HG03280 (cell line): Measurements from ENCODE around the gene OTUD7B.

Experiments used
- ATAC-seq: cut with Tn5 transposase; IDR thresholded peaks from one replicate; pipeline ENCODE4 v1.9.1; 2021; ENCODE audit warnings: mild to moderate bottlenecking, moderate library complexity; ENCODE audit not compliant: unreplicated experiment

Gene OTUD7B

DNA sequence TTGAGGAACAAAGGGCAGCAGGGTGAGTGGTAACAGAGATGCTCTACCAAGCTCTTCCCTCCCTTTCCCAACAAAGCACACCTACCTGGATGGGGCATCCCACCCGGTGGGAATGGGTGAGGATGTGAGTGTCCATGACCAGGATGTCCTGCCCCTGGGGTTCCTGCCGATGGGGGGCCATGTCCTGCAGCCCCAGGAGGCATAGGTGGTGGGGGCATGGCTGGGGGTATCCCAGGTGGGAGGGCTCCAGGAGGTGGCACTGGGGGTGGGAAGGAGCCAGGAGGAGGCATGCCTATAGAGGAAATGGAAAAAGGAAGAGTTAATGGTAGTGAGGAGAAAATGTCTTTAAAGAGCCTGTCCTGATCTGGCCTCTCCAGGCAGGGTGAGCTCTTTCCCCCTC is 84.8 kb downstream of the OTUD7B start:
- ATAC-seq, result no peak

- no peak for ATAC-seq
Measured at GRCh38 chr1:149925345-149925744, 85.2 kb downstream of the OTUD7B start.

GRCh38 chr1:149923626-149924025 is 86.9 kb downstream of the OTUD7B start:
- ATAC-seq, result no peak

GRCh38 chr1:149917571-149918144 is 92.9 kb downstream of the OTUD7B start, which contains the start of gene SV2A:
SV2A (minus strand) TSS chr1:149917844; CDS start chr1:149913840, 4,004 bp downstream.
- no peak for ATAC-seq

GRCh38 chr1:149916898-149917252 is 93.7 kb downstream of the OTUD7B start:
- ATAC-seq, result no peak

DNA sequence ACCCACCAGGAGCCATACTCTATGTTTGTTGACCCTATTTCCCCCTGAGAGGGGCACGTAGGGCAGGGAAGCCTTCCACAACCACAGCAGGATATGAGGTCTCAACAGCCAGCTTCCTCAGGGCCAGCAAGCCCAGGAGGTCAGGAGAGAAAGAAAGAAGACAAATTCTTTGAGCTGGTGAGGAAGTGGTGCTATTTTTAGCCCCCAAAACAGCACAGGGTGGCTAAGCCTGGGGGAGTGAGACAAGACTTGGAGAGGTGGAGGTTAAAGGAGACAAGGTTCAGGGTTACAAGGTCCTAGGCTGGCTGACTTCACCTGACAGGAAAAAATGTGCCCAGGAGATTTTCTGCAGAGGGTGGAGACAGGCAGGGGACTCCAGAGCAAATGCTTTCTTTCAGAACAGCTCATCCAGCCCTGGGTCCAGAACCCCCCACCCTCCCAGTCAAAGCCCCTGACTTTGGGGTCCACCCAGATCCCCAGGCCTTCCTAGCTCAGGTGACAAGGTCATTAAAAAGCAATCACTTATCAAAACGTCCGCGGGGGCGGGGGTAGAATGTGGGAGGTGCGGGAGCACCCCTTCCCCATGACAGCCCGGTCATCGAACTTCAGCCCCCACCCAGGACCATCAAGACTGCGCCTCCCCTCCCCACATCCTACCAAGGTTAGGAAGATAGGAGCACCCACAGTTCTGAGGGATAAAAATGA is 94.2 kb downstream of the OTUD7B start:
- no peak for ATAC-seq

GRCh38 chr1:149915429-149916192 is 94.9 kb downstream of the OTUD7B start:
- no peak for ATAC-seq

GRCh38 chr1:149914545-149914944 is 96.0 kb downstream of the OTUD7B start:
- no peak for ATAC-seq

- no peak for ATAC-seq
Measured at GRCh38 chr1:149906570-149907075, 103.9 kb downstream of the OTUD7B start.

GRCh38 chr1:149903836-149904491 is 106.6 kb downstream of the OTUD7B start:
- no peak for ATAC-seq

GRCh38 chr1:149899460-149900284 is 110.9 kb downstream of the OTUD7B start, which contains the start of gene BOLA1:
BOLA1 (plus strand) TSS chr1:149899568; CDS start chr1:149900060, 492 bp downstream.
- peak; percentile 89 for ATAC-seq

DNA sequence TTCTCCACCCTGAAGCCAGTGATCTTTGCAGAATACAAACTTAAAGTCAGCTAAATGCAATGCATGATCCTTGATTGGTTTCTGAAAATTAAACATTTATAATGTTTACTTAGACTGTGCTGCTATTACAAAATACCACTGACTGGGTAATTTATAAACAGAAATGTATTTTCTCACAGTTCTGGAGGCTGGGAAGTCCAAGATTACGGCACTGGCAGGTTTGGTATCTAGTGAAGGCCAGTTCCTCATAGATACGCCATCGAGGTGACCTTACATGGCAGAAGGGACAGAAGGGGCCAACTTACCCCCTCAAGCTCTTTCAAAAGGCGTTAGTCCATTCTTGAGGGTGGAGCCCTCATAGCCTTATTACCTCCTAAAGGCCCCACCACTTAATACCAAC is 114.0 kb downstream of the OTUD7B start:
- ATAC-seq, result no peak

GRCh38 chr1:149888999-149889289 is 121.6 kb downstream of the OTUD7B start:
- no peak for ATAC-seq

DNA sequence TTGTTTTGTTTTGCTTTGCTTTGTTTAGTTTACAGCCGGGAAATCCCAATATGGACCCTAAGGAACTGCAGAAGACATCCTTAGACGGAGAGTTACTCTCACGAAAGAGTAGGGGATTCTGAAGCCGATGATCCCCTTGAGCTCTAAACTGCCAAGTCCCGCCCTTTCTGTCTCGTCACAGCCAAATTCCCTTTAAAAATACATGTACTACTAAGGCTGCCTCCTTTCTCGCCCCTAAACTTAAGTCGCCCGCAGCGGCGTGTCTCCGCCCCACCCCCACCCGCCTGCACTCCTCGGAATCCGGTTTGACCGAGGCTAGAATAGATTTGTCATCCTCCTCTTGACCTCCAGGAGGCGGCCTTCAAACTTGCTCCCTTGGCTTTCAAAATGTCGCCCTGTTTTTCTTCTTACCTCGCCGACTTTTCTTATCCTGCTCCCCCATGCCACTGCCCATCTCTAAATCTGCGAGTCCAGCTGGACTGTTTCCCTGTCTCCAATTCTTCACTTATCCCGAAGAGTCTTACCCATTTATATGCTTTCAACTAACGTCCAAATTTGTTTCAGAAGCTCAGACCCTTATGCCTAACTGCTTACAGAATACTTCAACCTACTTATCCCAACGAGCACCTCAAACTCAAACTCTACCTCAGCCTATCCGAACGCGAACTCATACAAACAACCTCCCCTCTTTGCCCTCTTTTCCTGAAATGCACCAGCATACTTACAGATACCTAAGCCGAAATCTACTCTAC is 122.1 kb downstream of the OTUD7B start:
- peak; percentile 21 for ATAC-seq
